ENCODE measurements around the gene SAMD9L. TPM values are rescaled to one million over a fixed set of nuclear protein-coding genes. Genes with fewer than 3 reads are reported as not detected.

SAMD9L gene
- total RNA-seq, 1 experiment from 2014 or later: not detected

- no CpG with 5 or more reads among the region's 2 CpGs for WGBS (ENCODE audit: extremely low coverage, insufficient read length, low lambda C conversion rate)
- no peaks in the 10 kb centered on the region for H3K27me3 ChIP-seq (ENCODE audit: insufficient read depth, low read length)
Observed at GRCh38 chr7:93171606-93172226, 23.5 kb upstream of the SAMD9L start.

More at GRCh38 chr7:93171606-93172226, 23.5 kb upstream of the SAMD9L start:
- H2BK15ac ChIP-seq (ENCODE audit: low read depth, low read length): no peak overlapping the region
- no peaks in the 10 kb centered on the region for H3K23me2 ChIP-seq (ENCODE audit: insufficient read length, low read depth, low read length, poor library complexity, severe bottlenecking)
- Mint-ChIP-seq H3K36me3 (ENCODE audit: insufficient read depth in 1 of 3, low read depth in 3 of 3) (peaks cover 0 to 5% (median 0%) of the 10 kb centered on the region in 3 experiments; a peak in 2 of 7 replicates), H3K9me3 (peaks cover 16 to 21% of the 10 kb centered on the region in 2 experiments), H3K27me3 (ENCODE audit: low read depth) (peaks cover 26% of the 10 kb centered on the region), H3K4me3 (no peak overlapping the region), H3K27ac (no peak overlapping the region), H3K4me1 (no peaks in the 10 kb centered on the region)
- H3K4ac ChIP-seq (ENCODE audit: low read depth, low read length): no peak overlapping the region
- no peak for DNase-seq
- H4K8ac ChIP-seq (replicated peaks; ENCODE audit: insufficient read length, low read depth, low read length): no peak overlapping the region
- no peaks in the 10 kb centered on the region for H3K4me1 ChIP-seq (ENCODE audit: insufficient read depth, low read length)
- H2BK20ac ChIP-seq (ENCODE audit: low read depth, low read length, poor library complexity, severe bottlenecking): no peak overlapping the region
- no peak overlapping the region for H4K91ac ChIP-seq (ENCODE audit: insufficient read length, low read depth, low read length)
- H3K18ac ChIP-seq (ENCODE audit: insufficient read length, low read depth, low read length): no peak overlapping the region
- no peak overlapping the region for H3K9ac ChIP-seq (ENCODE audit: extremely low read depth, insufficient read length, low read length)
- H3K9me3 ChIP-seq (ENCODE audit: control insufficient read depth, low read depth, low read length): peaks cover 6% of the 10 kb centered on the region
- H2AFZ ChIP-seq (ENCODE audit: low read length): no peak overlapping the region
- no peak overlapping the region for H3T11ph ChIP-seq (ENCODE audit: low read length)
- TF ChIP-seq CTCF (conservative IDR thresholded peaks at IDR 0.05): no peak
- H3K14ac ChIP-seq (ENCODE audit: insufficient read depth, low read length): no peak overlapping the region
- no peaks in the 10 kb centered on the region for H4K20me1 ChIP-seq (ENCODE audit: control insufficient read depth, insufficient read depth, insufficient read length)
- no peaks in the 10 kb centered on the region for H3K79me2 ChIP-seq (ENCODE audit: insufficient read depth, low read length)
- no peak overlapping the region for H3K23ac ChIP-seq (ENCODE audit: insufficient read length, low read depth, low read length)
- no peak overlapping the region for H4K5ac ChIP-seq (ENCODE audit: insufficient read length, low read depth, low read length)
- H3K79me1 ChIP-seq (ENCODE audit: insufficient read depth, low read depth, low read length, poor library complexity, severe bottlenecking): no peaks in the 10 kb centered on the region
- H3K4me2 ChIP-seq (ENCODE audit: insufficient read depth, insufficient read length, low read length): no peak overlapping the region
- no peak overlapping the region for H2BK5ac ChIP-seq (ENCODE audit: insufficient read length, low read length)
- no peak overlapping the region for H2AK5ac ChIP-seq (ENCODE audit: insufficient read length, low read length)
- H3K27ac ChIP-seq (ENCODE audit: insufficient read length, low read depth, low read length): no peak overlapping the region
- no peak overlapping the region for H3K56ac ChIP-seq (ENCODE audit: insufficient read length, low read depth, low read length)
- no peak overlapping the region for H2BK120ac ChIP-seq (ENCODE audit: low read depth, low read length, poor library complexity, severe bottlenecking)
- H2BK12ac ChIP-seq (ENCODE audit: insufficient read length, low read depth, low read length): no peak overlapping the region
